HEK293T (cell line): Measurements from ENCODE around the gene CITED2.

ENCODE experiments used
- ARNT ChIP-seq: fragments of 450-650 bp; IDR thresholded peaks from 2 replicates; pipeline ENCODE4 v1.6.1; 2017; ENCODE audit warnings: mild to moderate bottlenecking
- CTBP1 ChIP-seq: fragments of 450-650 bp; IDR thresholded peaks from 2 replicates; pipeline ENCODE4 v1.6.1; 2016; ENCODE audit warnings: borderline replicate concordance
- FOXM1 ChIP-seq: fragments of 450-650 bp; IDR thresholded peaks from 2 replicates; pipeline ENCODE4 v1.6.1; 2017; ENCODE audit warnings: mild to moderate bottlenecking, borderline replicate concordance
- HDGF ChIP-seq: fragments of 450-650 bp; IDR thresholded peaks from 2 replicates; pipeline ENCODE4 v1.6.1; 2017; ENCODE audit warnings: antibody characterized with exemption, borderline replicate concordance
- NFRKB ChIP-seq: fragments of 450-650 bp; IDR thresholded peaks from 2 replicates; pipeline ENCODE4 v1.6.1; 2016; ENCODE audit warnings: mild to moderate bottlenecking, moderate library complexity
- SP1 ChIP-seq: fragments of 450-650 bp; IDR thresholded peaks from 2 replicates; pipeline ENCODE4 v1.6.1; 2017
- SUZ12 ChIP-seq: fragments of 450-650 bp; IDR thresholded peaks from 2 replicates; pipeline ENCODE4 v1.6.1; 2016; ENCODE audit warnings: mild to moderate bottlenecking

DNA sequence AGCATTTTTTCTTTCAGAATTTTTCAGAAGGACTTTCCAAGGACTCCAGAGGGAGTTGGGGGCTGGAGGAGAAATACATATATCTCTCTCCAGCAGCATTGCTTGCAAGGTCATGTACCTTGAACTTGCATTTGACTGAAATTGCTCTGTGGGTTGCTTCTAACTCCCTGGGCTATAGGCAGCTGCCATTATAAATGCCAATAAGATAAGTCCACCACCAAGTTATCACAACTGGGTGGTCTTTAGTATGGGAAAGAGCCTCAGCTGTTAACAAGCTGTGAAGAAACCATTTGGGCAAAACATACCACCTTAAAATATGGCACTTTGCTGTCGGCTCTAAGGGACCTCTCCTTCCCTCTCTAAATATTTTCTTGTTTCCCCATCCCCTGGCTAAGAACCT, 20.9 kb upstream of the CITED2 start:
- TF ChIP-seq ARNT (no peak), SUZ12 (no peak), HDGF (no peak), CTBP1 (no peak), FOXM1 (no peak), NFRKB (no peak), SP1 (no peak)
